BJ (cell line): ENCODE results near the gene MISP3. TPM values are rescaled to one million over a fixed set of nuclear protein-coding genes. Genes with fewer than 3 reads are reported as not detected.

Experiments
- CTCF ChIA-PET: fragments of 350-600 bp; formaldehyde crosslinking; extraction: SDS; loops from one replicate; lab custom pipeline; 2021; ENCODE audit warnings: antibody characterized with exemption, inconsistent platforms; lab: Yijun Ruan, JAX
- POLR2A ChIA-PET: fragments of 300-600 bp; sonication (Branson Sonifier 250); formaldehyde crosslinking; extraction: SDS; loops from one replicate; lab custom pipeline; 2021; ENCODE audit warnings: antibody characterized with exemption; lab: Charles Lee
- DNase-seq: peaks from one replicate; pipeline ENCODE4 v3.0.0-alpha.2; 2011; ENCODE audit warnings: low read depth
- H3K27me3 ChIP-seq: 2 replicates; pipeline ENCODE4 v1.6.0; 2011; ENCODE audit warnings: low read length; ENCODE audit not compliant: control insufficient read depth, insufficient read depth
- H3K36me3 ChIP-seq: 2 replicates; pipeline ENCODE4 v1.5.1; 2011; ENCODE audit warnings: low read length; ENCODE audit not compliant: control insufficient read depth, insufficient read depth
- H3K4me3 ChIP-seq: 2 replicates; pipeline ENCODE4 v1.5.1; 2011; ENCODE audit warnings: low read depth, mild to moderate bottlenecking, control low read depth, low read length
- CTCF ChIP-seq: IDR thresholded peaks from 2 replicates; pipeline ENCODE4 v1.5.1; 2011; ENCODE audit warnings: low read depth, mild to moderate bottlenecking, control low read depth, inconsistent platforms, low read length, moderate library complexity; ENCODE audit not compliant: insufficient read depth
- polyA plus RNA-seq: library from polyadenylated mRNA; depleted of rRNA; stranded (reverse); fragments of >200 nt; gene quantifications from 2 replicates; pipeline ENCODE4 v1.2.3, GENCODE V29; 2011

The MISP3 gene
- polyA plus RNA-seq, 1 experiment, result 0.58 TPM

DNA sequence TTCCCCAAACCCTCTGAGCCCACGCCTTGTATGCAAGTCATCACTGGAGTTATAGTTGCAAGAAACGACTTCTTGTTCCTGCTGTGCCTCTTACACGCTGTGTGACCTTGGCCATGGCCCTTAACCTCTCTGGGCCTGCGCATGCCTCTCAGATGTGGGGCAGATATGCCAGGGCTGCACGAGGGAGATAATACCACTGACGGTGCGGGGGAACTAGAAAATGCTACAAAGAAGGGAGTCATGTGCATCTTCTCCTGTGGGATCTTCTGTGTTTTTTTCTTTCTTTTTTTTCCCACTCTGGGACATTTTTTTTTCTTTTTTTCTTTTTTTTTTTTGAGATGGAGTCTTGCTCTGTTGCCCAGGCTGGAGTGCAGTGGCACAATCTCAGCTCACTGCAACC is 22.3 kb downstream of the MISP3 start:
- no peak for TF ChIP-seq CTCF
- POLR2A ChIA-PET, result no interaction called here
- DNase-seq, result no peak
- Histone ChIP-seq H3K36me3 (peaks cover 14% of the 10 kb centered on the region), H3K27me3 (no peaks in the 10 kb centered on the region), H3K4me3 (no peak overlapping the region)
- CTCF ChIA-PET, result interaction anchor here (0.7 kb wide), 1 partner anchor 63 kb away, joined by 3 read pairs; the partner anchor contains the start of gene IL27RA

DNA sequence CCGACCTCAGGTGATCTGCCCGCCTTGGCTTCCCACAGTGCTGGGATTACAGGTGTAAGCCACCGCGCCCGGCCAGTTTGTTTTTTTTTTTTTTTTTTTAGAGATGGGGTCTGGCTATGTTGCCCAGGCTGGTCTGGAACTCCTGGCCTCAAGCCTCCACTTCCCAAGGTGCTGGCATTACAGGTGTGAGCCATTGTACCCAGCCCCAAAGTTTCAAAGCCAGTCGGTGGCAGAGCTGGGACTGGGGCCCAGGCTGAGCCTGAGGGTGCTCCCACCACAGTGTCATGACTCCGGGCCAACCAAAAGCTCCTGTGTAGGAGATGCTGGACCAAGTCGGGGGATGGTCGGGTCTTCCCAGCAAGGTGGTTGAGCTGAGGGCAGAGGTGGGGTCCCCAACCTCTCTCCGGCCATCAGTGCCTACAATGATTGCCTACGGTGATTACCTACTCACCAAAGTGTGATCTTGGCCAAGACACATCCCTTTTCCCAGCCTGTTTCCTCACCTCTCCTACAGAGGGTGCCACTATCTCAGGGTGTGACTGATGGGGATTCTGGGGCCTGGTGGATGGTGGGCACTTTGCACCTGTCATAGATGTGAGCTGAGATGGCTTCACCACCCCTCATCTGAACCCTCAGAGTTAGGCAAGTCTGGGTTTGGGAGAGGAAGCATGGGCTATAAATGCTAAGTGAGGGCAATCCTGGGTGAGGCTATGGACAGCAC is 23.8 kb downstream of the MISP3 start:
- CTCF ChIA-PET, result interaction anchor here (1.4 kb wide), 1 partner anchor 17 kb away, joined by 6 read pairs; no protein-coding TSS in a partner anchor
- peaks cover 18% of the 10 kb centered on the region for H3K36me3 ChIP-seq
- no peak for DNase-seq
- H3K27me3 ChIP-seq, result no peaks in the 10 kb centered on the region
- H3K4me3 ChIP-seq, result no peak overlapping the region
- TF ChIP-seq CTCF, result no peak
- POLR2A ChIA-PET, result no interaction called here

GRCh38 chr19:14097532-14098151 is 25.1 kb downstream of the MISP3 start:
- DNase-seq, result no peak
- ChIA-PET CTCF (no interaction called here), POLR2A (no interaction called here)
- no peak for TF ChIP-seq CTCF
- Histone ChIP-seq H3K4me3 (no peak overlapping the region), H3K36me3 (peaks cover 20% of the 10 kb centered on the region), H3K27me3 (no peaks in the 10 kb centered on the region)

GRCh38 chr19:14101003-14101545 is 28.5 kb downstream of the MISP3 start:
- ChIA-PET POLR2A (no interaction called here), CTCF (interaction anchor here (0.7 kb wide), 1 partner anchor 13 kb away, joined by 3 read pairs; no protein-coding TSS in a partner anchor)
- no peak for DNase-seq
- no peaks in the 10 kb centered on the region for H3K27me3 ChIP-seq
- H3K36me3 ChIP-seq, result peaks cover 32% of the 10 kb centered on the region
- H3K4me3 ChIP-seq, result no peak overlapping the region
- no peak for TF ChIP-seq CTCF

- no peak overlapping the region for H3K4me3 ChIP-seq
- TF ChIP-seq CTCF, result no peak
- H3K36me3 ChIP-seq, result peaks cover 26% of the 10 kb centered on the region
- no peak for DNase-seq
- ChIA-PET CTCF (interaction anchor here (0.8 to 1.3 kb wide), 2 partner anchors 10 to 29 kb away, joined by 3 to 4 read pairs; partner anchors contain the start of gene MISP3), POLR2A (no interaction called here)
- H3K27me3 ChIP-seq, result no peaks in the 10 kb centered on the region
Observed at GRCh38 chr19:14102102-14102696, 29.6 kb downstream of the MISP3 start.
